Subcutaneous abdominal adipose tissue (tissue), 5 donors: Measurements from ENCODE around the gene ZNF275.
A peak's percentile ranks its signal among the peaks of the same experiment; 100 is the strongest.

ENCODE experiments used
- H3K27ac ChIP-seq: one replicate; pipeline ENCODE4 v1.7.0; 2013; ENCODE audit warnings: low read depth, mild to moderate bottlenecking, inconsistent platforms, low read length, moderate library complexity
- H3K27me3 ChIP-seq, 5 donors: one replicate each; pipeline ENCODE4 v1.7.0; 2013; ENCODE audit warnings: low read length in 5 of 5, inconsistent platforms in 1 of 5; ENCODE audit not compliant: control insufficient read depth in 5 of 5, insufficient read depth in 4 of 5
- H3K36me3 ChIP-seq, 5 donors: one replicate each; pipeline ENCODE4 v1.7.0; 2013; ENCODE audit warnings: low read length in 5 of 5; ENCODE audit not compliant: control insufficient read depth in 5 of 5, insufficient read depth in 5 of 5
- H3K4me1 ChIP-seq, 5 donors: one replicate each; pipeline ENCODE4 v1.7.0; 2013; ENCODE audit warnings: low read length in 5 of 5, mild to moderate bottlenecking in 3 of 5, moderate library complexity in 1 of 5; ENCODE audit not compliant: control insufficient read depth in 5 of 5, insufficient read depth in 5 of 5
- H3K4me3 ChIP-seq, 5 donors: one replicate each; pipeline ENCODE4 v1.7.0; 2013; ENCODE audit warnings: low read length in 5 of 5, low read depth in 1 of 5
- H3K9ac ChIP-seq, 5 donors: one replicate each; pipeline ENCODE4 v1.7.0; 2013; ENCODE audit warnings: low read length in 5 of 5, mild to moderate bottlenecking in 4 of 5, moderate library complexity in 3 of 5
- H3K9me3 ChIP-seq, 5 donors: one replicate each; pipeline ENCODE4 v1.7.0; 2013; ENCODE audit warnings: low read length in 5 of 5; ENCODE audit not compliant: control insufficient read depth in 5 of 5
- donor health status: healthy.
- donor health status: healthy.
- donor health status: healthy.
- donor health status: healthy.
- donor health status: healthy.

Gene ZNF275

GRCh38 chrX:153352858-153353257 lies 18.9 kb downstream of the ZNF275 start:
- Histone ChIP-seq H3K27me3 (peaks cover 0 to 6% (median 4%) of the 10 kb centered on the region in 5 donors), H3K36me3 (peaks cover 0 to 21% (median 11%) of the 10 kb centered on the region in 5 donors), H3K9ac (no peak overlapping the region), H3K9me3 (peaks cover 0 to 11% (median 6%) of the 10 kb centered on the region in 5 donors), H3K4me3 (no peak overlapping the region), H3K4me1 (peaks cover 0 to 32% (median under 1%) of the 10 kb centered on the region in 5 donors), H3K27ac (no peak overlapping the region)

GRCh38 chrX:153353416-153353815 lies 19.5 kb downstream of the ZNF275 start:
- Histone ChIP-seq H3K4me1 (peaks cover 0 to 32% (median 2%) of the 10 kb centered on the region in 5 donors), H3K9ac (no peak overlapping the region), H3K4me3 (no peak overlapping the region), H3K27me3 (peaks cover 0 to 6% (median 4%) of the 10 kb centered on the region in 5 donors), H3K9me3 (peaks cover 0 to 11% (median 9%) of the 10 kb centered on the region in 5 donors), H3K36me3 (peaks cover 0 to 17% (median 8%) of the 10 kb centered on the region in 5 donors), H3K27ac (peak overlapping the region; percentile 3)

GRCh38 chrX:153357877-153358276 lies 23.9 kb downstream of the ZNF275 start:
- H3K4me1 ChIP-seq, result peaks cover 0 to 29% (median 7%) of the 10 kb centered on the region in 5 donors
- peaks cover 0 to 5% (median 0%) of the 10 kb centered on the region in 5 donors for H3K27me3 ChIP-seq
- no peak overlapping the region for H3K9ac ChIP-seq
- no peaks in the 10 kb centered on the region for H3K36me3 ChIP-seq
- H3K9me3 ChIP-seq, result peaks cover 2 to 14% (median 11%) of the 10 kb centered on the region in 5 donors
- H3K4me3 ChIP-seq, result no peak overlapping the region
- no peak overlapping the region for H3K27ac ChIP-seq

- peaks cover 0 to 5% (median 0%) of the 10 kb centered on the region in 5 donors for H3K27me3 ChIP-seq
- H3K9ac ChIP-seq, result peak overlapping the region in 1 of 5 donors; percentile 20
- H3K27ac ChIP-seq, result no peak overlapping the region
- H3K4me3 ChIP-seq, result no peak overlapping the region
- peaks cover 0 to 18% (median 5%) of the 10 kb centered on the region in 5 donors for H3K4me1 ChIP-seq
- H3K9me3 ChIP-seq, result peaks cover 2 to 13% (median 9%) of the 10 kb centered on the region in 5 donors
- no peaks in the 10 kb centered on the region for H3K36me3 ChIP-seq
Observed at GRCh38 chrX:153361781-153362397, 27.9 kb downstream of the ZNF275 start.

GRCh38 chrX:153365670-153366069 lies 31.7 kb downstream of the ZNF275 start:
- peaks cover 0 to 6% (median 0%) of the 10 kb centered on the region in 5 donors for H3K9me3 ChIP-seq
- peaks cover 0 to 5% (median 0%) of the 10 kb centered on the region in 5 donors for H3K27me3 ChIP-seq
- no peak overlapping the region for H3K9ac ChIP-seq
- peaks cover 0 to 16% (median 4%) of the 10 kb centered on the region in 5 donors for H3K4me1 ChIP-seq
- no peaks in the 10 kb centered on the region for H3K36me3 ChIP-seq
- no peak overlapping the region for H3K27ac ChIP-seq
- H3K4me3 ChIP-seq, result no peak overlapping the region

- peaks cover 0 to 15% (median 4%) of the 10 kb centered on the region in 5 donors for H3K4me1 ChIP-seq
- H3K9me3 ChIP-seq, result peaks cover 0 to 6% (median 0%) of the 10 kb centered on the region in 5 donors
- H3K36me3 ChIP-seq, result no peaks in the 10 kb centered on the region
- H3K27ac ChIP-seq, result no peak overlapping the region
- H3K4me3 ChIP-seq, result no peak overlapping the region
- H3K9ac ChIP-seq, result no peak overlapping the region
- peaks cover 0 to 5% (median 0%) of the 10 kb centered on the region in 5 donors for H3K27me3 ChIP-seq
Observed at GRCh38 chrX:153366119-153366518, 32.2 kb downstream of the ZNF275 start.

GRCh38 chrX:153366878-153367538 lies 33.1 kb downstream of the ZNF275 start:
- H3K36me3 ChIP-seq, result no peaks in the 10 kb centered on the region
- peaks cover 0 to 6% (median 4%) of the 10 kb centered on the region in 5 donors for H3K4me1 ChIP-seq
- H3K27ac ChIP-seq, result no peak overlapping the region
- no peak overlapping the region for H3K4me3 ChIP-seq
- H3K9me3 ChIP-seq, result peaks cover 0 to 6% (median 0%) of the 10 kb centered on the region in 5 donors
- no peak overlapping the region for H3K9ac ChIP-seq
- peaks cover 0 to 6% (median 2%) of the 10 kb centered on the region in 5 donors for H3K27me3 ChIP-seq

- Histone ChIP-seq H3K27ac (no peak overlapping the region), H3K4me3 (no peak overlapping the region), H3K27me3 (peaks cover 0 to 11% (median 4%) of the 10 kb centered on the region in 5 donors), H3K9ac (no peak overlapping the region), H3K9me3 (peaks cover 0 to 6% (median 0%) of the 10 kb centered on the region in 5 donors), H3K4me1 (peaks cover 0 to 5% (median 4%) of the 10 kb centered on the region in 5 donors), H3K36me3 (no peaks in the 10 kb centered on the region)
Observed at GRCh38 chrX:153370293-153371055, 36.5 kb downstream of the ZNF275 start.

GRCh38 chrX:153371256-153371655 lies 37.3 kb downstream of the ZNF275 start:
- Histone ChIP-seq H3K9me3 (peaks cover 0 to 2% (median 0%) of the 10 kb centered on the region in 5 donors), H3K4me3 (no peak overlapping the region), H3K36me3 (no peaks in the 10 kb centered on the region), H3K9ac (no peak overlapping the region), H3K4me1 (peaks cover 0 to 5% (median 4%) of the 10 kb centered on the region in 5 donors), H3K27me3 (peaks cover 0 to 12% (median 4%) of the 10 kb centered on the region in 5 donors), H3K27ac (no peak overlapping the region)
